Fibroblast of skin of left quadriceps (primary cell): ENCODE data around the gene HMCN1.

Experiments
- DNase-seq, 2 experiments: peaks; one replicate each; pipeline ENCODE4 v3.0.0-alpha.2; 2013; ENCODE audit warnings: low read depth in 2 of 2

HMCN1 gene

GRCh38 chr1:186027621-186028020 lies 293.4 kb downstream of the HMCN1 start:
- DNase-seq, result no peak

- no peak for DNase-seq
Observed at GRCh38 chr1:186030453-186030852, 296.3 kb downstream of the HMCN1 start.

- no peak for DNase-seq
Observed at GRCh38 chr1:186033847-186034271, 299.7 kb downstream of the HMCN1 start.

GRCh38 chr1:186042230-186042629 lies 308.0 kb downstream of the HMCN1 start:
- DNase-seq, result no peak

GRCh38 chr1:186043296-186043695 lies 309.1 kb downstream of the HMCN1 start:
- no peak for DNase-seq

GRCh38 chr1:186044079-186044685 lies 310.0 kb downstream of the HMCN1 start:
- no peak for DNase-seq

GRCh38 chr1:186046437-186047211 lies 312.4 kb downstream of the HMCN1 start:
- DNase-seq, result no peak

- DNase-seq, result no peak
Observed at GRCh38 chr1:186050360-186050759, 316.2 kb downstream of the HMCN1 start.

GRCh38 chr1:186054003-186054402 lies 319.8 kb downstream of the HMCN1 start:
- DNase-seq, result no peak

GRCh38 chr1:186054932-186055331 lies 320.7 kb downstream of the HMCN1 start:
- DNase-seq, result no peak

- no peak for DNase-seq
Observed at GRCh38 chr1:186055846-186056245, 321.7 kb downstream of the HMCN1 start.

GRCh38 chr1:186057086-186057485 lies 322.9 kb downstream of the HMCN1 start:
- no peak for DNase-seq

- DNase-seq, result peak; percentile 27 to 29
Observed at GRCh38 chr1:186059311-186059710, 325.1 kb downstream of the HMCN1 start.

- DNase-seq, result no peak
Observed at GRCh38 chr1:186059752-186060151, 325.6 kb downstream of the HMCN1 start.

- DNase-seq, result no peak
Observed at GRCh38 chr1:186060226-186060625, 326.0 kb downstream of the HMCN1 start.

- no peak for DNase-seq
Observed at GRCh38 chr1:186063091-186063657, 329.0 kb downstream of the HMCN1 start.

GRCh38 chr1:186066411-186066810 lies 332.2 kb downstream of the HMCN1 start:
- DNase-seq, result no peak

GRCh38 chr1:186073697-186074096 lies 339.5 kb downstream of the HMCN1 start:
- no peak for DNase-seq

- DNase-seq, result no peak
Observed at GRCh38 chr1:186076006-186076405, 341.8 kb downstream of the HMCN1 start.

- no peak for DNase-seq
Observed at GRCh38 chr1:186078245-186078644, 344.1 kb downstream of the HMCN1 start.

GRCh38 chr1:186079084-186079684 lies 345.0 kb downstream of the HMCN1 start:
- DNase-seq, result no peak

- DNase-seq, result peak; percentile 35 to 50
Observed at GRCh38 chr1:186082235-186082937, 348.2 kb downstream of the HMCN1 start.
